OCI-LY3 (cell line): ENCODE data around the gene M1AP.

ENCODE experiments used
- H2AFZ ChIP-seq: fragments of 200-600, 300-600 bp; shearing (Covaris generic); 2 replicates; pipeline ENCODE4 v1.6.0; 2014; ENCODE audit warnings: antibody characterized with exemption, low read depth, low read length
- H3K27ac ChIP-seq: fragments of 200-600, 300-600 bp; sonication (generic); 2 replicates; pipeline ENCODE4 v1.5.1; 2014; ENCODE audit warnings: mild to moderate bottlenecking, low read length, moderate library complexity, mixed read lengths
- H3K27me3 ChIP-seq: fragments of 200-600, 300-600 bp; sonication (generic); 2 replicates; pipeline ENCODE4 v1.6.1; 2014; ENCODE audit warnings: low read depth, low read length, mixed read lengths
- H3K36me3 ChIP-seq: fragments of 200-600, 300-600 bp; sonication (generic); replicated peaks from 2 replicates; pipeline ENCODE3; 2014; ENCODE audit warnings: low read depth, low read length, mixed read lengths
- H3K4me1 ChIP-seq: fragments of 300-600, 200-600 bp; sonication (generic); 2 replicates; pipeline ENCODE4 v1.6.1; 2014; ENCODE audit warnings: low read length, mixed read lengths
- H3K4me2 ChIP-seq: fragments of 200-600, 300-600 bp; sonication (generic); 2 replicates; pipeline ENCODE4 v1.6.1; 2014; ENCODE audit warnings: low read length, mixed read lengths
- H3K4me3 ChIP-seq: fragments of 300-600, 200-600 bp; sonication (generic); 2 replicates; pipeline ENCODE4 v1.5.1; 2014; ENCODE audit warnings: antibody characterized with exemption, mild to moderate bottlenecking, low read length, moderate library complexity
- H3K79me2 ChIP-seq: fragments of 300-600, 200-600 bp; shearing (Covaris generic); 2 replicates; pipeline ENCODE4 v1.6.1; 2014; ENCODE audit warnings: mild to moderate bottlenecking, low read length, mixed read lengths
- H3K9ac ChIP-seq: fragments of 300-600, 200-600 bp; shearing (Covaris generic); 2 replicates; pipeline ENCODE4 v1.6.0; 2014; ENCODE audit warnings: mild to moderate bottlenecking, low read length, moderate library complexity
- H3K9me3 ChIP-seq: fragments of 200-600, 300-600 bp; shearing (Covaris generic); 2 replicates; pipeline ENCODE4 v1.6.1; 2014; ENCODE audit warnings: low read length, mixed read lengths; ENCODE audit not compliant: insufficient read depth
- H4K20me1 ChIP-seq: fragments of 200-600, 300-600 bp; sonication (generic); 2 replicates; pipeline ENCODE4 v1.6.1; 2016; ENCODE audit warnings: low read length, mixed read lengths; ENCODE audit not compliant: insufficient read depth
- CTCF ChIP-seq: fragments of 200-600, 300-600 bp; sonication (generic); IDR thresholded peaks from 2 replicates; pipeline ENCODE4 v1.5.1; 2014; ENCODE audit warnings: antibody characterized with exemption, low read length, low read depth
- EZH2phosphoT487 ChIP-seq: fragments of 200-600 bp; shearing (Covaris generic); IDR thresholded peaks from 2 replicates; pipeline ENCODE4 v1.6.1; 2018; ENCODE audit warnings: antibody characterized with exemption, mixed run types, low read depth

The M1AP gene

GRCh38 chr2:74556159-74556558 is 92.0 kb downstream of the M1AP start:
- H3K4me1 ChIP-seq = peaks cover 11% of the 10 kb centered on the region
- TF ChIP-seq CTCF = no peak
- no peak for TF ChIP-seq EZH2phosphoT487
- peaks cover 3% of the 10 kb centered on the region; the same call in 1 of the 2 replicates for H3K79me2 ChIP-seq
- H3K36me3 ChIP-seq = no peaks in the 10 kb centered on the region
- H4K20me1 ChIP-seq = no peaks in the 10 kb centered on the region
- no peak overlapping the region for H3K27ac ChIP-seq
- H2AFZ ChIP-seq = no peak overlapping the region
- no peak overlapping the region for H3K9ac ChIP-seq
- no peak overlapping the region for H3K4me2 ChIP-seq
- no peaks in the 10 kb centered on the region for H3K9me3 ChIP-seq
- H3K27me3 ChIP-seq = peaks cover 8% of the 10 kb centered on the region; the same call in 1 of the 2 replicates
- no peak overlapping the region for H3K4me3 ChIP-seq

- peaks cover 3% of the 10 kb centered on the region; the same call in 1 of the 2 replicates for H3K79me2 ChIP-seq
- no peaks in the 10 kb centered on the region for H3K9me3 ChIP-seq
- H3K4me3 ChIP-seq = peak overlapping the region; percentile 90
- no peaks in the 10 kb centered on the region for H3K36me3 ChIP-seq
- H3K27ac ChIP-seq = no peak overlapping the region
- peaks cover 11% of the 10 kb centered on the region for H3K4me1 ChIP-seq
- H3K27me3 ChIP-seq = 0 out of 2 replicates have a peak, but pooled peaks cover 6% of the 10 kb centered on the region
- H3K9ac ChIP-seq = peak overlapping the region; percentile 91
- H2AFZ ChIP-seq = no peak overlapping the region
- no peaks in the 10 kb centered on the region for H4K20me1 ChIP-seq
- peak overlapping the region; percentile 93 for H3K4me2 ChIP-seq
- TF ChIP-seq EZH2phosphoT487 = no peak
- TF ChIP-seq CTCF = no peak
Observed at GRCh38 chr2:74555610-74556103, 92.5 kb downstream of the M1AP start.

- H3K4me2 ChIP-seq = peak overlapping the region; percentile 93
- peak overlapping the region; percentile 91 for H3K9ac ChIP-seq
- no peaks in the 10 kb centered on the region for H3K9me3 ChIP-seq
- peaks cover 11% of the 10 kb centered on the region for H3K4me1 ChIP-seq
- peaks cover 3% of the 10 kb centered on the region; the same call in 1 of the 2 replicates for H3K79me2 ChIP-seq
- peak overlapping the region; percentile 61; the same call in 1 of the 2 replicates for H2AFZ ChIP-seq
- peak overlapping the region; percentile 90 for H3K4me3 ChIP-seq
- TF ChIP-seq CTCF (no peak), EZH2phosphoT487 (no peak)
- peak overlapping the region; percentile 33; the same call in 1 of the 2 replicates for H3K27ac ChIP-seq
- no peaks in the 10 kb centered on the region for H4K20me1 ChIP-seq
- H3K36me3 ChIP-seq = no peaks in the 10 kb centered on the region
- no peaks in the 10 kb centered on the region for H3K27me3 ChIP-seq
Observed at GRCh38 chr2:74554820-74555531, 93.2 kb downstream of the M1AP start.
